Neural crest cell (in vitro differentiated cells): ENCODE results near the gene GRIN2A. TPM values are rescaled to one million over a fixed set of nuclear protein-coding genes. Genes with fewer than 3 reads are reported as not detected.
A peak's percentile ranks its signal among the peaks of the same experiment; 100 is the strongest.

Experiments used
- DNase-seq: peaks from one replicate; pipeline ENCODE4 v3.0.0; 2021; ENCODE audit warnings: low read depth, mixed read lengths, low spot score
- H3K27ac Mint-ChIP-seq: one replicate; pipeline ENCODE4 v1.8.0; 2021; ENCODE audit warnings: mild to moderate bottlenecking, mixed read lengths; ENCODE audit not compliant: unreplicated experiment
- H3K27me3 Mint-ChIP-seq: 2 replicates; pipeline ENCODE4 v1.8.0; 2021; ENCODE audit warnings: low read depth, mild to moderate bottlenecking, mixed read lengths
- H3K36me3 Mint-ChIP-seq: 2 replicates; pipeline ENCODE4 v1.8.0; 2021; ENCODE audit warnings: low read depth, mild to moderate bottlenecking, mixed read lengths
- H3K4me1 Mint-ChIP-seq: 2 replicates; pipeline ENCODE4 v1.8.0; 2021; ENCODE audit warnings: mixed read lengths
- H3K4me3 Mint-ChIP-seq: one replicate; pipeline ENCODE4 v1.8.0; 2021; ENCODE audit warnings: mild to moderate bottlenecking, mixed read lengths
- H3K9me3 Mint-ChIP-seq: 2 replicates; pipeline ENCODE4 v1.8.0; 2021; ENCODE audit warnings: mixed read lengths
- total RNA-seq: library from RNA; stranded (reverse); gene quantifications from 2 replicates; pipeline ENCODE4 v1.2.1, GENCODE V29; 2021
- TF ChIP-seq, protein P1 (sequence below): fragments of 200-600 bp; sonication (generic); conservative IDR thresholded peaks from 2 replicates; pipeline ENCODE4 v1.5.0; 2021; ENCODE audit warnings: antibody characterized with exemption, mild to moderate bottlenecking

The GRIN2A gene
- total RNA-seq, 1 donor from 2014 or later, result 0.09 TPM

DNA sequence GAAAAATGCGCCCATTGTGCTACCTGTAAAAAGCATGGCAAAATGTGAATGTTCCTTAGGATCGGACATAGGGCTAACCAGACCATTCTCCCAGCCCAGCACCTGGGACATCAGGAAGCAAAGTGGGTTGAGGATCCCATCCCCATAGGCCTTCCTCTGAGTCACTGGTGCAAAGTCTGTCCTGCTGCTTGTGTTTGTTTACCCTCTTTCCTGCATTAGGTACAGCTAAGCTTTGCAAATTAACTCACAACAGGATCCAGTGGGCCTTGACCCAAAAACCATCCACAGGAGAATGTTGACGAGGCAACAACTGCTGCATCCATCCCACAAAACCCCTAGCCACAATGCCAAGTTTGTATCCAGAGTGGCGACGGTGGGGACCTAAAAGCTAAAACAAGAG lies 106.2 kb downstream of the GRIN2A start:
- H3K36me3 Mint-ChIP-seq, result no peaks in the 10 kb centered on the region

DNA sequence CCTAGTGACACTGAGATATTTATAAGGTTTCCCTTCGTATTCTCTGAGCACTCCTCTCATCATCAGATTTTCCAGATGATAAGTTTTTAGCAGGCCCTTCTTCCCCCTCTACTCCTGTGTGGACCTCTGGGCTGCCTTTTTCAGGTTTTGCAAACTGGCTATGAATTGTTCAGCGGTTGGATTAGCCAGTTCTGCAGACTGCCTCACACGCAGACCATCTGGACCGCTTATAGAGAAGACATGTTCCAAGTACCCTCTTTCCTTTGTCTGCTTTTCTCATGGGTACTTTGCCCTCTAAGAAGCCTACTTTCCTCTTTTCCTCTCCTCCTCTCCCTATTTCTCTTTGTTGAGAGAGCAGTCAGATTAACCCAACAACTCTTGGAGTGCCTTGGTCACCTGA lies 111.6 kb downstream of the GRIN2A start:
- H3K4me3 Mint-ChIP-seq, result no peak overlapping the region
- no peaks in the 10 kb centered on the region for H3K36me3 Mint-ChIP-seq
- TF ChIP-seq, protein P1, sequence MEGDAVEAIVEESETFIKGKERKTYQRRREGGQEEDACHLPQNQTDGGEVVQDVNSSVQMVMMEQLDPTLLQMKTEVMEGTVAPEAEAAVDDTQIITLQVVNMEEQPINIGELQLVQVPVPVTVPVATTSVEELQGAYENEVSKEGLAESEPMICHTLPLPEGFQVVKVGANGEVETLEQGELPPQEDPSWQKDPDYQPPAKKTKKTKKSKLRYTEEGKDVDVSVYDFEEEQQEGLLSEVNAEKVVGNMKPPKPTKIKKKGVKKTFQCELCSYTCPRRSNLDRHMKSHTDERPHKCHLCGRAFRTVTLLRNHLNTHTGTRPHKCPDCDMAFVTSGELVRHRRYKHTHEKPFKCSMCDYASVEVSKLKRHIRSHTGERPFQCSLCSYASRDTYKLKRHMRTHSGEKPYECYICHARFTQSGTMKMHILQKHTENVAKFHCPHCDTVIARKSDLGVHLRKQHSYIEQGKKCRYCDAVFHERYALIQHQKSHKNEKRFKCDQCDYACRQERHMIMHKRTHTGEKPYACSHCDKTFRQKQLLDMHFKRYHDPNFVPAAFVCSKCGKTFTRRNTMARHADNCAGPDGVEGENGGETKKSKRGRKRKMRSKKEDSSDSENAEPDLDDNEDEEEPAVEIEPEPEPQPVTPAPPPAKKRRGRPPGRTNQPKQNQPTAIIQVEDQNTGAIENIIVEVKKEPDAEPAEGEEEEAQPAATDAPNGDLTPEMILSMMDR, result no peak
- DNase-seq, result no peak
- H3K27me3 Mint-ChIP-seq, result peaks cover 43% of the 10 kb centered on the region
- no peaks in the 10 kb centered on the region for H3K9me3 Mint-ChIP-seq
- no peak overlapping the region for H3K27ac Mint-ChIP-seq
- H3K4me1 Mint-ChIP-seq, result no peaks in the 10 kb centered on the region

More for the DNA sequence above, 106.2 kb downstream of the GRIN2A start:
- TF ChIP-seq, protein P1, result no peak
- Mint-ChIP-seq H3K27me3 (peaks cover 8% of the 10 kb centered on the region), H3K4me1 (peaks cover 16% of the 10 kb centered on the region), H3K4me3 (no peak overlapping the region), H3K27ac (no peak overlapping the region), H3K9me3 (no peaks in the 10 kb centered on the region)
- no peak for DNase-seq

DNA sequence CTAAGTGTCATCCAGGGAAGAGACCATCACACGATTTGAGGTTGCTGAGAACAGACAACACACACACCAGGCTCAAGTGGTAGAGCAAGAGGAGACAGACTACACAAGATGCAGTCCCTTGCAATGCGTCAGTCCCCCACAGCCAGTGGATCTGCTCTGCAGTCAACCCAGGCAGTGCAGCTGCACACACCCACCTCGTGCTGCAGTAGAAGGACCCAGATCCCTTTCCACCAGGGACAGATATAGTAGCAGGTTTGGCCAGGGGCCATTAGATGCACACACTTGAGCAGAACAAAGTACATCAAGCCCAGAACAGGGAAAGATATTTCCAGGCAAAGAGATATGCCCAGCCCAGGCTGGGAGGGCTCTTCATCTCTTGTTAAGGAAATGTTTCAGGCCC lies 112.9 kb downstream of the GRIN2A start:
- no peaks in the 10 kb centered on the region for H3K36me3 Mint-ChIP-seq
- H3K4me1 Mint-ChIP-seq, result no peaks in the 10 kb centered on the region
- H3K4me3 Mint-ChIP-seq, result no peak overlapping the region
- no peak for DNase-seq
- H3K27ac Mint-ChIP-seq, result no peak overlapping the region
- peaks cover 46% of the 10 kb centered on the region for H3K27me3 Mint-ChIP-seq
- TF ChIP-seq, protein P1, result no peak
- no peaks in the 10 kb centered on the region for H3K9me3 Mint-ChIP-seq

DNA sequence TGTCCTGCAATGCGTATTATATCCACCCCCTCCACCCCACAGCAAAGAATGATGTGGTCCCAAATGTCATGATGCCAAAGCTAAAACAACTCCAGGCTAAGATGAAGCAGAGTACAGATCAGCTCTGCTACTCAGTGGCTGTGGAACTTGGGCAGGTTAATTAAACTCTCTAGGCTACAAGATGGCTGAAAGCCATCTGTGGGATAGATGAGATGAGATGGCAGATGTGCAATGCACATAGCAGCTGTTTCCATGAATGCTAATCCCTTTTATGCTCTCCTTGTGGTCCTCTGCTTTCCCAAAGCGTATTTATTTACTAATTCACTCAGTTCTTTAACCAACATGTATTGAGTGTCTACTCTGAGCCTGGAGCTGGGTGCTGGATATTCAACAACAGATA lies 114.4 kb downstream of the GRIN2A start:
- H3K4me1 Mint-ChIP-seq, result no peaks in the 10 kb centered on the region
- peaks cover 53% of the 10 kb centered on the region for H3K27me3 Mint-ChIP-seq
- no peaks in the 10 kb centered on the region for H3K36me3 Mint-ChIP-seq
- TF ChIP-seq, protein P1, result no peak
- DNase-seq, result no peak
- no peaks in the 10 kb centered on the region for H3K9me3 Mint-ChIP-seq
- H3K27ac Mint-ChIP-seq, result no peak overlapping the region
- H3K4me3 Mint-ChIP-seq, result no peak overlapping the region

- Mint-ChIP-seq H3K4me3 (no peak overlapping the region), H3K27ac (peak overlapping the region; percentile 74), H3K9me3 (no peaks in the 10 kb centered on the region), H3K36me3 (no peaks in the 10 kb centered on the region), H3K4me1 (no peaks in the 10 kb centered on the region), H3K27me3 (peaks cover 57% of the 10 kb centered on the region)
- no peak for DNase-seq
- TF ChIP-seq, protein P1, result no peak
Measured at GRCh38 chr16:10067406-10067805, 114.8 kb downstream of the GRIN2A start.

GRCh38 chr16:10065019-10065418 lies 117.2 kb downstream of the GRIN2A start:
- no peaks in the 10 kb centered on the region for H3K9me3 Mint-ChIP-seq
- H3K27me3 Mint-ChIP-seq, result peaks cover 53% of the 10 kb centered on the region
- H3K4me3 Mint-ChIP-seq, result no peak overlapping the region
- no peak for DNase-seq
- H3K27ac Mint-ChIP-seq, result no peak overlapping the region
- H3K4me1 Mint-ChIP-seq, result no peaks in the 10 kb centered on the region
- H3K36me3 Mint-ChIP-seq, result no peaks in the 10 kb centered on the region
- TF ChIP-seq, protein P1, result no peak
